Neuron (in vitro differentiated cells): ENCODE results near the gene ATRN.
"Not testable (repeated sequence)": the region's sequence is repeated elsewhere in the genome, so short reads cannot be mapped to it uniquely, and the experiment has no call there.

Source experiments
- H2AFZ ChIP-seq: one replicate; pipeline ENCODE4 v1.6.1; 2013; ENCODE audit warnings: low read depth, mild to moderate bottlenecking, inconsistent platforms, low read length, moderate library complexity
- H3K27me3 ChIP-seq: one replicate; pipeline ENCODE4 v1.6.1; 2013; ENCODE audit warnings: low read length; ENCODE audit not compliant: insufficient read depth
- H3K36me3 ChIP-seq: one replicate; pipeline ENCODE4 v1.6.1; 2013; ENCODE audit warnings: low read length; ENCODE audit not compliant: insufficient read depth
- H3K4me1 ChIP-seq: one replicate; pipeline ENCODE4 v1.6.1; 2013; ENCODE audit warnings: low read length; ENCODE audit not compliant: insufficient read depth
- H3K4me3 ChIP-seq: 2 replicates; pipeline ENCODE4 v1.5.1; 2013; ENCODE audit warnings: mild to moderate bottlenecking, low read length, moderate library complexity
- H3K9me3 ChIP-seq: one replicate; pipeline ENCODE4 v1.6.1; 2013; ENCODE audit warnings: low read length

ATRN gene

DNA sequence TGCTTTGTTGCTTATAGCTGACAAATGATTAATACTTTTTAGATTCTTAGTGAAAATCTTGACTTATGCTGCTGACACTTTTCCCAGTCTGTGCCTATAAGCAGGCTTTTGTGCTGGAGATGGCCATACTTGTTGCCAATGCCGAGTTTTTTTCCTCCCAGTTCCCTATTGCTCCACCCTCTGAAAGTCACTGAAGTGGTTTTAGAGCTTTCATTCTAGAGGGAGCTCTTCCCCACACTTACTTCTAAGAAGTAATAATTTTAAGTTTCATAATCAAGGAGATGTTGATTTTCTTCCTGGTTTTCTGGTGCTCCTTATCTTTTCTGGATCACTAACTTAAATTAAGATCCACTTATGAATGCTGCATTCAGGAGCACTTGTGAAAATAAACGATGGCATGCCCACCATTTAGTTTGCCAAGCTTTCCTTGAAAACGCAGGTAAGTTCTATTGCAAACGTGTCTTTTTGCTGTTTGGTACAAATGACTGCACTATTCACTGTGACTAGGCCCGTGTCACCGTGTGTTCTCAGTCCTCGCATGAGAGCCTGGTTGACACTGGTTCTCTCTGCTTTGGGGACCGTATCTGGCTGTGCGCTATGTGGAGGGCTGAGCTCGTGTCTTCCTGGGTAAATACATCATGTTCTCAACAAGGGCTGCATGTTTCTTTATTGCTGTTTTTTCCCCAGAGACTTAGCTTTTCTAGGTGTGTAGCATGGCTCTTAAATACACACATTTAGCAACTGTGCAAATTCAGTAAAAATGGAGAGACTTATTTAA, 142.2 kb downstream of the ATRN start:
- no peaks in the 10 kb centered on the region for H3K4me1 ChIP-seq
- no peak overlapping the region for H2AFZ ChIP-seq
- peaks cover 6% of the 10 kb centered on the region for H3K36me3 ChIP-seq
- no peaks in the 10 kb centered on the region for H3K9me3 ChIP-seq
- H3K4me3 ChIP-seq, result no peak overlapping the region
- no peaks in the 10 kb centered on the region for H3K27me3 ChIP-seq

DNA sequence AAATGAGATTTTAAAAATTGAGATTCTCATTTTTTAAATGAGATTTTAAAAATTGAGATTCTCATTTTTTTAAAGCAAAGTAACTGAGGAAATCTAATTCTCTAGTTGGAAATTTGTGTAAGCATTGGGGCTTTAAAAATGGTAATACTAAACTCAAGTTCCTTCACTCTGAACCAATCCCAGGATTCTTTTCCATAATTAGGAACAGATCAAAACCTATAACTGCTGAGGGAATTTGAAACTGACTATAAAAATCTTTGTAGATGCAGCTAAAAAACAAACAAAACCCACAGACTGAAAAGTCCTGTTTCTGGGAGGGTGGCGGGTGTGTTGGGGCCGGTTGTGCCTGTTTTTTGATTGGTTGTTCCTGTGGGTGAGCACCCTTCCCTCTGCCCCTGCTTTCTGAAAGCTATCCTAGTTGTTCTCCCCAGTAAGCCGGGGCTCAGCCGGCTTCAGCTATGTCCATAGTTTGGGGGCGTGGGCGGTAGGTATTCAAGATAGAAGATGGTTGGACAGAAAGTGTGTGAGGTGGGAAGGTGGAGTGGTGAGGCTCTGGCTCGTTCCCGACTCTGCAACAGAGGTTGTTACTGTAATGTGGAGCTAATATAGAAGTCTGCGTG, 143.1 kb downstream of the ATRN start:
- Histone ChIP-seq H3K4me3 (no peak overlapping the region), H3K36me3 (peaks cover 6% of the 10 kb centered on the region), H3K9me3 (no peaks in the 10 kb centered on the region), H3K27me3 (no peaks in the 10 kb centered on the region), H3K4me1 (peaks cover 3% of the 10 kb centered on the region), H2AFZ (no peak overlapping the region)

DNA sequence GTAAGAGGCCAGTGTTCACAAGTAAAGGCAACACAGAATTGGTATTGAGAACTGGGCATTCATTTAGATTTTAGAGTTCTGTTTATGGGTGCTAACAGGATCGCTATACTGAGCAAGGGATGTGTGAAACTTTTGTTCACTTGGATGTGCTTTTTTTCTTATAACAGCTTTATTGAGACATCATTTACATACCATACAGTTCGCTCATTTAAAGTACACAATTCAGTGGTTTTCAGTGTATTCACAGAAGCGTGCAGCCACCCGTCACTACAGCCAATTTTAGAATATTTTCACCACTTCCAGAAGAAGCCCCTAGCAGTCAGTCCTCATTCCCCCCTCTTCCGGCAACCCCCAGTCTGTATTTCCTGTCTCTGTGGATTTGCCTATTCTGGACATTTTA, 143.6 kb downstream of the ATRN start:
- no peak overlapping the region for H3K4me3 ChIP-seq
- H3K27me3 ChIP-seq, result no peaks in the 10 kb centered on the region
- H2AFZ ChIP-seq, result no peak overlapping the region
- H3K4me1 ChIP-seq, result peaks cover 5% of the 10 kb centered on the region
- H3K9me3 ChIP-seq, result no peaks in the 10 kb centered on the region
- peaks cover 4% of the 10 kb centered on the region for H3K36me3 ChIP-seq

DNA sequence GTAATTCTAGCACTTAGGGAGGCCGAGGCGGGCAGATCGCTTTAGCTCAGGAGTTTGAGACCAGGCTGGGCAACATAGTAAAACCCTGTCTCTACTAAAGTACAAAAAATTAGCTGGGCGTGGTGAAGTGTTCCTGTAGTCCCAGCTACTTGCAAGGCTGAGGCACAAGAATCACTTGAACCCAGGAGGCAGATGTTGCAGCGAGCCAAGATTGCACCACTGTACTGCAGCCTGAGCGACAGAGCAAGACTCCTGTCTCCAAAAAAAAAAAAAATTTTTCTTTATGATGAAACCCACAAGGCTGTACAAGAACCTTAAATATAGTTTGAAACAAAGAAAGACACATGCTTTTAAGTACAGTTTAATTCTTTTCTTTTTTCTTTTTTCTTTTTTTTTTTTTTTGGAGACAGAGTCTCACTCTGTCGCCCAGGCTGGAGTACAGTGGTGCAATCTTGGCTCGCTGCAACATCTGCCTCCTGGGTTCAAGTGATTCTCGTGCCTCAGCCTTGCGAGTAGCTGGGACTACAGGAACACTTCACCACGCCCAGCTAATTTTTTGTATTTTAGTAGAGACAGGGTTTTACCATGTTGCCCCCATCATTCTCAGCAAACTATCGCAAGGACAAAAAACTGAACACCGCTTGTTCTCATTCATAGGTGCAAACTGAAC, 144.5 kb downstream of the ATRN start:
- not testable (repeated sequence) for H3K4me3 ChIP-seq, H3K27me3 ChIP-seq

DNA sequence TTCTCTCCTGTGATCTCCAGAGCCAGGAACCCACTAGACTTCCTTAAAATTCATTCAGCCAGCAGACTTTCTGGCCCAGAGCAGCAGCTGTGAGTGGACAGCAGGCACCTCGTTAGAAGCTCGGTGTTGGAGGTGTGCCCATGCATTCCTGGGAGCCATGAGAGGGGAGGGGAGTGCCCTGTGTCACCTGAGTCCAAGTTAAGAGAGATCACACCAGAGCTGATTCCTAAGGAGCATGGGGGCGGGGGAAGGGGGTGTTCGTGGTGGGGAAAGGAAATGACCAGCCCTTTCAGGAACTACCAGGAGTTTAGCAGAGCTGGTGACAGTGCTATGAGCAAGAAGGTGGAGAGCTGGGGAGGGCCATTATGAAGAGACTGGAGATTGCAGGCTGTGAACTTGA, 145.4 kb downstream of the ATRN start:
- Histone ChIP-seq H3K27me3 (no peaks in the 10 kb centered on the region), H3K4me1 (peaks cover 5% of the 10 kb centered on the region), H2AFZ (no peak overlapping the region), H3K9me3 (no peaks in the 10 kb centered on the region), H3K36me3 (no peaks in the 10 kb centered on the region), H3K4me3 (no peak overlapping the region)

More for the DNA sequence above, 144.5 kb downstream of the ATRN start:
- not testable (repeated sequence) for H2AFZ ChIP-seq, H3K36me3 ChIP-seq, H3K4me1 ChIP-seq, H3K9me3 ChIP-seq

DNA sequence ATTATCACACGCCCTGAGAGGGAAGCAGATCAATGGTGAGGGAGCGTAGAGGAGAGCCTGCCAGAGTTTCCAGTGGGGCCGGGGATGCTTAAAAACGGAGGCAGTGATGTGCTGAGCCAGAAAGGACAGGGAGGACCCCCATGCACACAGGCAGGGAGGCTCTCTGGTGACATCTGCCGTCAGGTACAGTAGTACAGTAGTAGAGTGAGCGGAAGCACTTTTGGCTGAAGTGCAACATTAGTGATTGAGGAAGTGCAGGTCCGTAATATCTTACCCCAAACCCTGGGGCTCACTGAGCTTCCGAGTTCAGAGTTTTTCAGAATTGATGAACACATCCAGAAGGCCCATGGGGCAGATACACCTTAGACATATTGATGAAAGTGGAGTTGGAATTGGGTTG, 150.3 kb downstream of the ATRN start:
- Histone ChIP-seq H3K27me3 (no peaks in the 10 kb centered on the region), H3K4me3 (no peak overlapping the region), H3K9me3 (no peaks in the 10 kb centered on the region), H2AFZ (no peak overlapping the region), H3K36me3 (peaks cover 5% of the 10 kb centered on the region), H3K4me1 (peaks cover 27% of the 10 kb centered on the region)

DNA sequence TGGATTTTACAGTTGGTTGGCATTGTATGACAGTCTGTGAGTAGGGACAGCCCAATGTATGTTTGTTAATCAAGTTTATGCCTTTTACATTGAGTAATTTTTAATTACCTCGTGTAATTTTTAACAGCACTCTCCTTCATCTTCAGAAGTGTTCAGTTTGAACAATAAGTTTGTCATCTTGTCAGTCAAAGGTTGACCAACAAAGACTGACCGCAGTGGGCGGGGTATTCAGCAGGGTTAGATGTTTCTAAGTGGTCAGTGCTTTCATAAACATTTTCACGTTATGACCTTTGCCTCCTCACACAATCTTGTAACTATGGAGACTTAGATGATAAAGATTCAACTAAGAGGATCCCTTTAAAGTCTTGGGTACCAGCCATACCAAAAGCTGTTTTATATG, 151.6 kb downstream of the ATRN start:
- H2AFZ ChIP-seq, result no peak overlapping the region
- no peak overlapping the region for H3K4me3 ChIP-seq
- no peaks in the 10 kb centered on the region for H3K27me3 ChIP-seq
- H3K9me3 ChIP-seq, result no peaks in the 10 kb centered on the region
- peaks cover 27% of the 10 kb centered on the region for H3K4me1 ChIP-seq
- H3K36me3 ChIP-seq, result peaks cover 5% of the 10 kb centered on the region

DNA sequence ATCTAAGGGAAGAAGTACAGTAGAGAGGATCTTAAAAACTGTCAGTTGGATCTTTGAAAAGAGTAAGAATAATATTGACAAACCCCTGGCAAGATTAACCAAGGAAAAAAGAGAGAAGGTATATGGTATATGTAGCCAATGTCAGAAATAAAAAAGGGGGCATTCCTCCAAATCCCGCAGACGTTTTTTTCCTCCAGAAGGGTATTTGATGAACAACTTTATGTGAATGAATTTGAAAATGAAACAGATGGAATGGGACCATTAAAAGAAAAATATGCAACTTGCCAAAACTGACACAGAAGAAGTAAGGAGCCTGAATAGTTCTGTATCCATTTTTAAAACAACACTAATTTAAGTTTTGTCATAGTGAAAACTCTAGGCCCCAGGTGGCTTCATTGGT, 156.7 kb downstream of the ATRN start:
- Histone ChIP-seq H3K36me3 (peaks cover 11% of the 10 kb centered on the region), H3K4me3 (no peak overlapping the region), H3K9me3 (peaks cover 10% of the 10 kb centered on the region), H3K4me1 (peaks cover 15% of the 10 kb centered on the region), H2AFZ (no peak overlapping the region), H3K27me3 (no peaks in the 10 kb centered on the region)

DNA sequence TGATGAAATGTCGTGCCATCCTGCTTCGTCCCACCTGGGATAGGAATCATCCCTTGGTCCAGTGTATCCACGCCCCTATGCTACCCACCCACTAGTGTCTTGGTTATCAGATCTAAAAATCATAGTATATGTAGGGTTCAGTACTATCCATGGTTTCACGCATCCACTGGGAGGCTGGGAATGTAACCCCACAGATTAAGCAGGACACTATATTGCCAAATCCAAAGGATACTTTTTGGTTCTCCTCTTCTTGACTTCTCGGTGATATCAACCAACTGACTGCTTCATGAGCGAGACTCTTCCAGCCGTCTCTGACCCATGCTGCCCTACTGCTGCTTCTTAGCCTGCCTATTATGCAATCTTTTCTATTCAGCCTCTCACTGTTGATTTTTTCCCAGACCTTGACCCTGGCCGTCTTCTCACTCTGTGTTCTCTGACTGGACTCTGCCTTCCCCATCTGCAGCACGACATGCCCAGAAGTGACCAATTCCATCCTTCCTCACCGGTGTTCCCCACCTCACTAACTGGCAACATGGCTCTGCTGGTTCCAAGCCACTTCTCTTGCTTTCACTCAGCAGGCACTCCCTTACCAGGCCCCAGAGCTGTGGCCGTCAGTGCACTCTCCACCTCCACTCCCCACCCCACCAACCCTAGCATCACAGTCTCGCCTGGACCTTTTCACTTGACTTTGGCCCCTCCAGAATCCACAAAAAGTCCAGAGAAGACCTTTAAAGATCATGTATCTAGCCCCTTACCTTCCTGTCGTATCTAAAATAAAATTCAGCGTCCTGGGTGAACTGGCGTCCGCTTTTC, 157.9 kb downstream of the ATRN start:
- peaks cover 10% of the 10 kb centered on the region for H3K9me3 ChIP-seq
- H2AFZ ChIP-seq, result no peak overlapping the region
- H3K36me3 ChIP-seq, result peaks cover 11% of the 10 kb centered on the region
- H3K4me3 ChIP-seq, result no peak overlapping the region
- H3K4me1 ChIP-seq, result peaks cover 5% of the 10 kb centered on the region
- H3K27me3 ChIP-seq, result no peaks in the 10 kb centered on the region

DNA sequence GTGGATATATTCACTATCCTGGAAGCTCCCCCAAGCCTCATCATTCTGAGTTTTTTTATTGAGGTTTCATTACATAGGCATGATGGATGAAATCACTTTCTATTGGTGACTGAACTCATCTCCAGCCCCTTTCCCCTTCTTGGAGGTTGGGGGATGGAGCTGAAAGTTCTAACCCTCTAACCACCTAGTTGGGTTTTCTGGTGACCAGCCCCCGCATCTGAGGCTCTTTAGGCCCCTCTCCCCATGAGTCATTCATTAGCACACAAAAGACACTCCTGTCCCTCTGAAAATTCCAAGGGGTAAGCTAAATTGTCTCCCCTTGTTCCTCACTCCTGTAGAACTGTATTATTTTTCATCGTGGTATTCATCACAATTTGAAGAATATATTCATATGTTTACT, 159.1 kb downstream of the ATRN start:
- H3K4me3 ChIP-seq, result no peak overlapping the region

DNA sequence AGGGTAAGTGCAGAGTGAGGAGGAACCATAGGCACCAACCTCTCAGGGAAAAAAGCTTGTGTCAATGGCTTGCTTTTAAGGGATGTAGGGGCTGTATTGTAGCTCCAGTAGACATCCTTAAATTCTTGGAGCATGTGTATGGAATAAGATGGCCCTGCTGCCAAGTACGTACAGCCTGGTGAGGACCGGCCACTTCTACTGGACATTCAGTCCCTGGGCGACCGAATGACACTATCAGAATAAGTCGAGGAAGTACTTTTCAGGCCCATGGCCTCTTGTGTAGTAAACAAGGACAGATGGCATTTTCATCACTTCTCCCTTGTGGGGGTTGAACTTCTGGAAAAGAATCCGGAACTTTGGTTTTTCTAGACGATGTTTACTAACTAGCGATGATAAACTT, 159.6 kb downstream of the ATRN start:
- H3K4me1 ChIP-seq, result no peaks in the 10 kb centered on the region
- peaks cover 10% of the 10 kb centered on the region for H3K36me3 ChIP-seq
- no peak overlapping the region for H3K4me3 ChIP-seq
- H3K27me3 ChIP-seq, result no peaks in the 10 kb centered on the region
- peaks cover 10% of the 10 kb centered on the region for H3K9me3 ChIP-seq
- H2AFZ ChIP-seq, result no peak overlapping the region

More for the DNA sequence above, 159.1 kb downstream of the ATRN start:
- Histone ChIP-seq H3K27me3 (no peaks in the 10 kb centered on the region), H3K9me3 (peaks cover 10% of the 10 kb centered on the region), H2AFZ (no peak overlapping the region), H3K36me3 (peaks cover 13% of the 10 kb centered on the region), H3K4me1 (no peaks in the 10 kb centered on the region)

DNA sequence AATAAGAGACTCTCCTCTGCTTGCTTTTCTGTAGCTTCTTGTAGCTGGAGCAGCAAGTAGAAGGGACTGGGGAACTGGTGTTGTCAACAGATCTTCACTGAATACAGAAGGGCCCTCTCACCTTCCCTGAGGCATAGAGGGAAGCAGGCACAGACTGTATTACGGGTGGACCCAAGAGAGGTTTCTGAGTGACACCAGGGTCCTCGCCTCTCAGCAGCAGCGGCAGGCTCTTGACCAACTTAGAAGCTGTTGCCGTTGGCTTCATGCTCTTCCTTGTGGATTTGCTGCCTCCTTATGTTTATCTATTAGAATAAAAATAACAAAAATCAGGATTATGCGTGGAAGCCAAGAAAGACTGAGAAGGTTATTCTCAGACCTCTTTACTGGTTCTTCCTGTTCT, 160.7 kb downstream of the ATRN start:
- H3K4me3 ChIP-seq, result no peak overlapping the region
- no peaks in the 10 kb centered on the region for H3K27me3 ChIP-seq
- H3K9me3 ChIP-seq, result peaks cover 10% of the 10 kb centered on the region
- H3K36me3 ChIP-seq, result peaks cover 10% of the 10 kb centered on the region
- no peaks in the 10 kb centered on the region for H3K4me1 ChIP-seq
- H2AFZ ChIP-seq, result no peak overlapping the region
